Lung (tissue), 12 donors: ENCODE results near the gene CELF5. TPM values are rescaled to one million over a fixed set of nuclear protein-coding genes. Genes with fewer than 3 reads are reported as not detected.

ENCODE experiments used
- ATAC-seq: fragments of 200-7000 bp; cut with Tn5 transposase; one replicate; pipeline ENCODE4 v1.9.1; 2020; ENCODE audit warnings: moderate number of reproducible peaks; ENCODE audit not compliant: insufficient read depth, low FRiP score
- DNase-seq, 3 donors: peaks; one replicate each; pipeline ENCODE4 v3.0.0-alpha.2; 2013 to 2017
- H3K27ac ChIP-seq, 2 donors: one replicate each; pipeline ENCODE4 v1.5.1; 2013; ENCODE audit warnings: mild to moderate bottlenecking in 2 of 2, moderate library complexity in 2 of 2, control low read depth in 1 of 2, inconsistent platforms in 1 of 2, low read depth in 1 of 2, low read length in 1 of 2
- H3K27me3 ChIP-seq, 3 donors: one replicate each; pipeline ENCODE4 v1.5.1; 2013; ENCODE audit warnings: low read length in 2 of 3; ENCODE audit not compliant: control insufficient read depth in 3 of 3, insufficient read depth in 3 of 3
- H3K36me3 ChIP-seq, 4 donors: one replicate each; pipeline ENCODE4 v1.5.1; 2013; ENCODE audit warnings: low read length in 4 of 4, mild to moderate bottlenecking in 1 of 4, moderate library complexity in 1 of 4; ENCODE audit not compliant: control insufficient read depth in 4 of 4, insufficient read depth in 4 of 4
- H3K4me1 ChIP-seq, 5 donors: one replicate each; pipeline ENCODE4 v1.5.1; 2013; ENCODE audit warnings: low read length in 5 of 5, mild to moderate bottlenecking in 2 of 5, moderate library complexity in 1 of 5; ENCODE audit not compliant: control insufficient read depth in 5 of 5, insufficient read depth in 5 of 5
- H3K4me3 ChIP-seq: one replicate; pipeline ENCODE4 v1.5.1; 2013; ENCODE audit warnings: mild to moderate bottlenecking, control low read depth, moderate library complexity
- H3K9ac ChIP-seq, 2 donors: one replicate each; pipeline ENCODE4 v1.5.1; 2013; ENCODE audit warnings: low read length in 2 of 2, control low read depth in 1 of 2; ENCODE audit not compliant: insufficient read depth in 1 of 2
- H3K9me3 ChIP-seq, 4 donors: one replicate each; pipeline ENCODE4 v1.5.1; 2013; ENCODE audit warnings: low read length in 3 of 4, mild to moderate bottlenecking in 1 of 4, moderate library complexity in 1 of 4; ENCODE audit not compliant: control insufficient read depth in 4 of 4, insufficient read depth in 3 of 4
- CTCF ChIP-seq: IDR thresholded peaks from 2 replicates; pipeline ENCODE4 v1.5.1; 2012; ENCODE audit warnings: mild to moderate bottlenecking; ENCODE audit errors: control extremely low read depth, extremely low read depth
- WGBS, 2 donors: extraction: QIAGEN DNeasy Blood & Tissue Kit; methylation state at CpG; one replicate each; pipeline ENCODE4 v1.1.7; 2013; 5-methylcytosine and 5-hydroxymethylcytosine counted together
- polyA plus RNA-seq, 2 donors: library from polyadenylated mRNA; stranded (reverse); fragments of 200-250 nt; gene quantifications; one replicate each; pipeline ENCODE4 v1.2.1, GENCODE V29; 2013
- total RNA-seq, 2 donors: library from RNA; depleted of rRNA in 1 of 2; stranded (reverse); fragments of >200 nt in 1 of 2; gene quantifications; one replicate each; pipeline ENCODE4 v1.2.1, GENCODE V29; 2014 to 2021
- donor health status: control.
- donor health status: control.
- donor health status: Bipolar disorder and iron deficiency.
- donor health status: healthy.
- donor health status: DM: yes; HTN: yes; CAD: no.

The CELF5 gene
- total and polyA plus RNA-seq, 4 donors = 0.08 to 0.14 (median 0.12) TPM; not detected in 1

GRCh38 chr19:3276341-3276799, 51.9 kb downstream of the CELF5 start:
- Histone ChIP-seq H3K36me3 (no peaks in the 10 kb centered on the region), H3K9ac (no peak overlapping the region), H3K4me1 (no peaks in the 10 kb centered on the region), H3K27me3 (peaks cover 4 to 32% (median 20%) of the 10 kb centered on the region in 3 donors), H3K4me3 (no peak overlapping the region), H3K27ac (no peak overlapping the region), H3K9me3 (peaks cover 0 to 22% (median 5%) of the 10 kb centered on the region in 4 donors)
- ATAC-seq (peak; percentile 3), DNase-seq (peak in 2 of 3 donors; percentile 11 to 47)
- TF ChIP-seq CTCF = no peak
- 4 to 5% methylated on average over 9 to 11 of the region's 11 CpGs for WGBS, 2 donors

GRCh38 chr19:3277649-3278048, 53.2 kb downstream of the CELF5 start:
- Histone ChIP-seq H3K36me3 (no peaks in the 10 kb centered on the region), H3K27ac (no peak overlapping the region), H3K27me3 (peaks cover 4 to 20% (median 13%) of the 10 kb centered on the region in 3 donors), H3K9ac (no peak overlapping the region), H3K4me3 (no peak overlapping the region), H3K9me3 (peaks cover 0 to 21% (median 5%) of the 10 kb centered on the region in 4 donors), H3K4me1 (no peaks in the 10 kb centered on the region)
- TF ChIP-seq CTCF = no peak
- no peak for ATAC-seq
- DNase-seq = no peak
- 64 to 85% methylated on average over 5 of the region's 5 CpGs for WGBS, 2 donors

- no peak for ATAC-seq
- no peaks in the 10 kb centered on the region for H3K4me1 ChIP-seq
- DNase-seq = no peak
- no peak overlapping the region for H3K4me3 ChIP-seq
- peaks cover under 1 to 19% (median 10%) of the 10 kb centered on the region in 3 donors for H3K27me3 ChIP-seq
- no peak overlapping the region for H3K27ac ChIP-seq
- H3K36me3 ChIP-seq = no peaks in the 10 kb centered on the region
- H3K9me3 ChIP-seq = peaks cover 0 to 15% (median 1%) of the 10 kb centered on the region in 4 donors
- no peak for TF ChIP-seq CTCF
- H3K9ac ChIP-seq = no peak overlapping the region
- WGBS, 2 donors = 91 to 93% methylated on average over 11 of the region's 11 CpGs
Observed at GRCh38 chr19:3278294-3278693, 53.8 kb downstream of the CELF5 start.

GRCh38 chr19:3278749-3279148, 54.3 kb downstream of the CELF5 start:
- Histone ChIP-seq H3K27ac (no peak overlapping the region), H3K4me1 (no peaks in the 10 kb centered on the region), H3K27me3 (peaks cover 0 to 19% (median 10%) of the 10 kb centered on the region in 3 donors), H3K9ac (no peak overlapping the region), H3K4me3 (no peak overlapping the region), H3K9me3 (peaks cover 0 to 10% (median 0%) of the 10 kb centered on the region in 4 donors), H3K36me3 (no peaks in the 10 kb centered on the region)
- ATAC-seq (no peak), DNase-seq (no peak)
- 79 to 85% methylated on average over 5 of the region's 5 CpGs for WGBS, 2 donors
- no peak for TF ChIP-seq CTCF
